CD4-positive, alpha-beta T cell (primary cell): Measurements from ENCODE around the gene CDK14. TPM values are rescaled to one million over a fixed set of nuclear protein-coding genes. Genes with fewer than 3 reads are reported as not detected.

Source experiments
- ATAC-seq: fragments of 200-7000 bp; cut with Tn5 transposase; one replicate; pipeline ENCODE4 v1.10.0; 2022; ENCODE audit warnings: mild to moderate bottlenecking; ENCODE audit not compliant: poor library complexity
- CTCF ChIA-PET: fragments of 350-600 bp; sonication (Branson Sonifier 250); formaldehyde crosslinking; loops from one replicate; lab custom pipeline; 2021; ENCODE audit warnings: antibody characterized with exemption, inconsistent platforms; lab: Charles Lee
- POLR2A ChIA-PET: fragments of 350-600 bp; sonication (Branson Sonifier 250); formaldehyde crosslinking; loops from one replicate; lab custom pipeline; 2021; ENCODE audit warnings: antibody characterized with exemption, inconsistent platforms; lab: Charles Lee
- DNase-seq, 14 experiments: peaks; one replicate each; pipeline ENCODE4 v3.0.0-alpha.2; 2013 to 2020; ENCODE audit warnings: mixed read lengths in 2 of 14
- H3K27ac ChIP-seq, 2 donors: one replicate each; pipeline versions ENCODE4 v1.5.1 to v1.7.0; 2013; ENCODE audit warnings: low read length in 2 of 2, low read depth in 1 of 2, mild to moderate bottlenecking in 1 of 2
- H3K27me3 ChIP-seq, 2 experiments: 1 replicate in 1 of 2; 2 replicates in 1 of 2; pipeline versions ENCODE4 v1.6.1 to v1.7.0; 2013; ENCODE audit warnings: low read length in 2 of 2, control low read depth in 1 of 2, mild to moderate bottlenecking in 1 of 2, moderate library complexity in 1 of 2; ENCODE audit not compliant: insufficient read depth in 2 of 2, control insufficient read depth in 1 of 2
- H3K36me3 ChIP-seq: one replicate; pipeline ENCODE4 v1.6.1; 2013; ENCODE audit warnings: low read length, control low read depth; ENCODE audit not compliant: insufficient read depth
- H3K4me1 ChIP-seq: one replicate; pipeline ENCODE4 v1.6.1; 2013; ENCODE audit warnings: low read length, control low read depth; ENCODE audit not compliant: insufficient read depth
- H3K4me3 ChIP-seq: one replicate; pipeline ENCODE4 v1.5.1; 2013; ENCODE audit warnings: mild to moderate bottlenecking, low read length, moderate library complexity
- H3K9me3 ChIP-seq, 2 experiments: 1 replicate in 1 of 2; 2 replicates in 1 of 2; pipeline versions ENCODE4 v1.6.1 to v1.7.0; 2013; ENCODE audit warnings: low read length in 2 of 2, mild to moderate bottlenecking in 2 of 2, control low read depth in 1 of 2, moderate library complexity in 1 of 2; ENCODE audit not compliant: control insufficient read depth in 1 of 2, insufficient read depth in 1 of 2
- H3K27ac Mint-ChIP-seq: one replicate; pipeline ENCODE4 v1.8.0; 2020; ENCODE audit warnings: mixed read lengths
- H3K27me3 Mint-ChIP-seq: one replicate; pipeline ENCODE4 v1.8.0; 2021; ENCODE audit warnings: mixed read lengths
- H3K36me3 Mint-ChIP-seq: one replicate; pipeline ENCODE4 v1.8.0; 2021; ENCODE audit warnings: low read depth, mixed read lengths
- H3K4me1 Mint-ChIP-seq: one replicate; pipeline ENCODE4 v1.8.0; 2021; ENCODE audit warnings: low read depth, mixed read lengths
- H3K4me3 Mint-ChIP-seq: one replicate; pipeline ENCODE4 v1.8.0; 2020; ENCODE audit warnings: mild to moderate bottlenecking, mixed read lengths
- H3K9me3 Mint-ChIP-seq: one replicate; pipeline ENCODE4 v1.8.0; 2020; ENCODE audit warnings: mixed read lengths
- CTCF ChIP-seq: fragments of 200-600 bp; IDR thresholded peaks from one replicate; pipeline ENCODE4 v1.8.0; 2022; ENCODE audit warnings: antibody characterized with exemption, mild to moderate bottlenecking
- intact Hi-C, 2 experiments: fragments of 100-400 bp; cut with DNase I in 1 of 2; cut with micrococcal nuclease in 1 of 2; formaldehyde crosslinking; loops; one replicate each; pipeline versions ENCODE4 v1.15.1 to v1.9.0; 2023 to 2025; cut with DNase I, micrococcal nuclease
- total RNA-seq, 174 experiments: library from RNA in 2 of 174; stranded (reverse) in 2 of 174; gene quantifications; one replicate each; pipeline ENCODE4 v1.2.3 and lab custom pipeline; 2021 to 2026

Gene CDK14
- total RNA-seq, 2 experiments from 2014 or later: 0.45 to 0.47 TPM

DNA sequence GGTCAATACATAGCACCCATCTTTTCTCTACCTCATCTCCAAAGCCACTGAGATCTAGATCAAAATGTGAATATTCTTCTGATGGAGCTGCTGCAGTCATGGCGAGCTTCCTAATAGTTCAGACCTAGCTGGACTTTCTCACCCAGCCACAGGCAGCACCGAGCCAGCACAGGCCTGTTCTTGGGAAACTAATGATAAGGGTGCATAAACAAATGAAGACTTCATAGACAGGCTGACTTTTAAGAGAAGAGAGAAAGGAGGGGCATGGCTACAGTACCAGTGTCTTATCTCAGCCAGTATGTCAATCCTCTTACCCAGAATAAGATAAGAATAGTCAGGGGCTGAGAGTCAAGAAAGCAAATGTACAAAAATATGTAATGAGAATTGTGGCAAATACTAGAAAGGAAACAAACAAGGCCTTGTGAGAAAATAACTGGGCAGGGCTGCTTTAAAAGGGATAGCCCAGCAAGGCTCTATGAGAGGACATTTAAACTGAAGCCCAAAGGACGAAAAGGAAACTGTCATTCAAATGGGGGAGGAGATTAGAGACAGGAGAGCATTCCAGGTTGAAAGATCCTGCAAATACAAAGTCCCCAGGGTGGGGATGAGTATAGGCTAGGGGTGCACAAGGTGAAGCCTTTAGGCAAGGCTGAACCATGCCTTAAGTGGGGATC, 21.8 kb upstream of the CDK14 start:
- no peaks in the 10 kb centered on the region for H3K4me1 Mint-ChIP-seq
- Histone ChIP-seq H3K4me1 (no peaks in the 10 kb centered on the region), H3K27me3 (no peaks in the 10 kb centered on the region), H3K9me3 (no peaks in the 10 kb centered on the region), H3K4me3 (no peak overlapping the region), H3K27ac (no peak overlapping the region), H3K36me3 (no peaks in the 10 kb centered on the region)
- no peak overlapping the region for H3K4me3 Mint-ChIP-seq
- peaks cover 3% of the 10 kb centered on the region for H3K27me3 Mint-ChIP-seq
- ATAC-seq (no peak), DNase-seq (no peak)
- CTCF ChIA-PET: no interaction called here
- H3K27ac Mint-ChIP-seq: no peak overlapping the region
- TF ChIP-seq CTCF: no peak
- intact Hi-C loops: no loop called here
- H3K36me3 Mint-ChIP-seq: no peaks in the 10 kb centered on the region
- POLR2A ChIA-PET: no interaction called here
- H3K9me3 Mint-ChIP-seq: no peaks in the 10 kb centered on the region

GRCh38 chr7:90574820-90575187, 21.3 kb upstream of the CDK14 start:
- Mint-ChIP-seq H3K9me3 (no peaks in the 10 kb centered on the region), H3K36me3 (no peaks in the 10 kb centered on the region), H3K27me3 (peaks cover 3% of the 10 kb centered on the region), H3K4me1 (no peaks in the 10 kb centered on the region), H3K4me3 (no peak overlapping the region), H3K27ac (no peak overlapping the region)
- Histone ChIP-seq H3K36me3 (no peaks in the 10 kb centered on the region), H3K27ac (no peak overlapping the region), H3K27me3 (no peaks in the 10 kb centered on the region), H3K9me3 (no peaks in the 10 kb centered on the region), H3K4me3 (no peak overlapping the region), H3K4me1 (no peaks in the 10 kb centered on the region)
- no peak for ATAC-seq
- no peak for TF ChIP-seq CTCF
- intact Hi-C loops: no loop called here
- ChIA-PET CTCF (no interaction called here), POLR2A (no interaction called here)
- no peak for DNase-seq

GRCh38 chr7:90579181-90579688, 16.9 kb upstream of the CDK14 start:
- POLR2A ChIA-PET: interaction anchor here (1.1 kb wide), 1 partner anchor 50 kb away, joined by 3 read pairs; no protein-coding TSS in a partner anchor
- H3K36me3 ChIP-seq: no peaks in the 10 kb centered on the region
- H3K4me3 Mint-ChIP-seq: no peak overlapping the region
- H3K27me3 Mint-ChIP-seq: no peaks in the 10 kb centered on the region
- no peak for TF ChIP-seq CTCF
- H3K9me3 ChIP-seq: no peaks in the 10 kb centered on the region
- H3K4me3 ChIP-seq: no peak overlapping the region
- no peaks in the 10 kb centered on the region for H3K4me1 ChIP-seq
- intact Hi-C loops: no loop called here
- CTCF ChIA-PET: no interaction called here
- no peak for DNase-seq
- no peaks in the 10 kb centered on the region for H3K36me3 Mint-ChIP-seq
- H3K27me3 ChIP-seq: no peaks in the 10 kb centered on the region
- no peak overlapping the region for H3K27ac ChIP-seq
- ATAC-seq: no peak
- H3K4me1 Mint-ChIP-seq: no peaks in the 10 kb centered on the region
- H3K9me3 Mint-ChIP-seq: no peaks in the 10 kb centered on the region
- H3K27ac Mint-ChIP-seq: no peak overlapping the region
